GM19238 (cell line): ENCODE measurements around the gene TTR.

Experiments
- DNase-seq: peaks from one replicate; pipeline ENCODE4 v3.0.0; 2011; ENCODE audit warnings: low spot score; ENCODE audit not compliant: insufficient read length

TTR gene

GRCh38 chr18:31579375-31579774 is 12.3 kb upstream of the TTR start:
- no peak for DNase-seq

GRCh38 chr18:31581498-31582197 is 10.0 kb upstream of the TTR start:
- DNase-seq, result no peak

- no peak for DNase-seq
These were observed 8.4 kb upstream of the TTR start for GRCh38 chr18:31583185-31583854.

GRCh38 chr18:31585991-31586390 is 5.7 kb upstream of the TTR start:
- DNase-seq, result no peak

GRCh38 chr18:31586616-31587015 is 5.1 kb upstream of the TTR start:
- DNase-seq, result no peak

GRCh38 chr18:31587529-31587928 is 4.1 kb upstream of the TTR start:
- DNase-seq, result no peak

GRCh38 chr18:31590570-31590969 is 1.1 kb upstream of the TTR start:
- no peak for DNase-seq

GRCh38 chr18:31591113-31591512 is 564 bp upstream of the TTR start:
- no peak for DNase-seq

GRCh38 chr18:31592506-31593157 is 955 bp downstream of the TTR start:
- DNase-seq, result no peak

GRCh38 chr18:31595121-31595771 is 3.6 kb downstream of the TTR start:
- no peak for DNase-seq

GRCh38 chr18:31596081-31596872 is 4.6 kb downstream of the TTR start:
- no peak for DNase-seq

- no peak for DNase-seq
These were observed 6.5 kb downstream of the TTR start for GRCh38 chr18:31598021-31598805.

GRCh38 chr18:31603315-31603714 is 11.6 kb downstream of the TTR start:
- no peak for DNase-seq

GRCh38 chr18:31606265-31606664 is 14.6 kb downstream of the TTR start:
- DNase-seq, result no peak

GRCh38 chr18:31607384-31607783 is 15.7 kb downstream of the TTR start:
- no peak for DNase-seq

- DNase-seq, result no peak
These were observed 18.2 kb downstream of the TTR start for GRCh38 chr18:31609886-31610285.

GRCh38 chr18:31610286-31611205 is 18.9 kb downstream of the TTR start:
- no peak for DNase-seq

GRCh38 chr18:31611511-31611910 is 19.8 kb downstream of the TTR start:
- no peak for DNase-seq

- no peak for DNase-seq
These were observed 20.4 kb downstream of the TTR start for GRCh38 chr18:31612124-31612523.
